Motor neuron (in vitro differentiated cells): Measurements from ENCODE around the gene C1orf21. TPM values are rescaled to one million over a fixed set of nuclear protein-coding genes. Genes with fewer than 3 reads are reported as not detected.

Source experiments
- ATAC-seq, 8 experiments: fragments of 200-7000 bp; cut with Tn5 transposase; replicated peaks in 6 of 8; 2 replicates each; pipeline ENCODE4 v1.8.0; 2021; ENCODE audit warnings: mild to moderate bottlenecking in 8 of 8, moderate library complexity in 8 of 8
- H3K27ac ChIP-seq, 2 donors: fragments of 250-450 bp; sonication (Bioruptor Pico); 2 replicates each; pipeline ENCODE4 v1.9.0; 2021; ENCODE audit warnings: antibody characterized with exemption in 2 of 2, mild to moderate bottlenecking in 2 of 2, moderate library complexity in 1 of 2
- H3K4me1 ChIP-seq, 2 donors: fragments of 250-450 bp; sonication (Bioruptor Pico); replicated peaks in 1 of 2; 2 replicates each; pipeline ENCODE4 v1.6.1; 2021; ENCODE audit warnings: antibody characterized with exemption in 2 of 2, mild to moderate bottlenecking in 2 of 2, moderate library complexity in 1 of 2
- H3K4me3 ChIP-seq, 5 donors: fragments of 250-450 bp; sonication (Bioruptor Pico); 2 replicates each; pipeline ENCODE4 v1.9.0; 2021; ENCODE audit warnings: antibody characterized with exemption in 5 of 5, mild to moderate bottlenecking in 5 of 5, moderate library complexity in 4 of 5
- WGBS, 10 experiments: fragments of 450-650 bp; shearing (Covaris generic); methylation state at CpG; one replicate each; pipeline ENCODE4 v1.0.0; 2022; 5-methylcytosine and 5-hydroxymethylcytosine counted together
- in situ Hi-C, 9 experiments: fragments of 400-800 bp; cut with MboI; loops; one replicate each; pipeline ENCODE4 v1.15.0; 2021; ENCODE audit warnings: low sequenced_read_pairs in 9 of 9, low pct_unique_long_range_greater_than_20kb in 2 of 9; ENCODE audit not compliant: unreplicated experiment in 9 of 9
- total RNA-seq, 8 experiments: library from RNA; unstranded; fragments of 300-600 nt; gene quantifications; 2 replicates each; pipeline versions ENCODE4 v1.2.3 to v1.2.4, GENCODE V29; 2022

C1orf21 gene
- total RNA-seq, 8 experiments from 2014 or later: 0.49 to 43.9 (median 17.9) TPM

- 0 to 11% (median 0%) methylated on average over 1 to 7 of the region's 7 CpGs; no CpG with 5 or more reads in 2 of the 10 experiments for WGBS, 10 experiments
- peak in 2 of 8 experiments; percentile 11 to 16 for ATAC-seq
- Histone ChIP-seq H3K27ac (no peak overlapping the region), H3K4me1 (peaks cover 25 to 36% of the 10 kb centered on the region in 2 donors), H3K4me3 (peak overlapping the region; percentile 46 to 78 (median 53))
- in situ Hi-C loops: loop anchor here in 1 of 9 experiments (25.0 kb wide), 1 partner anchor 299 kb away; no protein-coding TSS in a partner anchor
Measured at GRCh38 chr1:184388319-184388889, 1.6 kb downstream of the C1orf21 start.

- 31 to 92% (median 34%) methylated on average over 1 to 4 of the region's 5 CpGs; no CpG with 5 or more reads in 3 of the 10 experiments for WGBS, 10 experiments
- Histone ChIP-seq H3K27ac (no peak overlapping the region), H3K4me1 (peaks cover 25 to 36% of the 10 kb centered on the region in 2 donors), H3K4me3 (peak overlapping the region; percentile 46 to 78 (median 53))
- in situ Hi-C loops: loop anchor here in 1 of 9 experiments (25.0 kb wide), 1 partner anchor 298 kb away; no protein-coding TSS in a partner anchor
- no peak for ATAC-seq
Measured at GRCh38 chr1:184388971-184389370, 2.1 kb downstream of the C1orf21 start.

GRCh38 chr1:184389446-184389845 lies 2.6 kb downstream of the C1orf21 start:
- in situ Hi-C loops: loop anchor here in 1 of 9 experiments (25.0 kb wide), 1 partner anchor 298 kb away; no protein-coding TSS in a partner anchor
- Histone ChIP-seq H3K27ac (no peak overlapping the region), H3K4me1 (peaks cover 25 to 36% of the 10 kb centered on the region in 2 donors), H3K4me3 (peak overlapping the region; percentile 46 to 78 (median 53))
- no peak for ATAC-seq
- WGBS, 10 experiments: 0 to 100% (median 50%) methylated on average over 1 to 2 of the region's 2 CpGs; no CpG with 5 or more reads in 2 of the 10 experiments

GRCh38 chr1:184390889-184391288 lies 4.1 kb downstream of the C1orf21 start:
- 33 to 100% (median 89%) methylated on average over 1 to 2 of the region's 2 CpGs for WGBS, 10 experiments
- no peak overlapping the region for H3K4me3 ChIP-seq
- H3K27ac ChIP-seq: no peak overlapping the region
- peaks cover 19 to 30% of the 10 kb centered on the region in 2 donors for H3K4me1 ChIP-seq
- no peak for ATAC-seq
- in situ Hi-C loops: loop anchor here in 1 of 9 experiments (25.0 kb wide), 1 partner anchor 296 kb away; no protein-coding TSS in a partner anchor

GRCh38 chr1:184392067-184392466 lies 5.2 kb downstream of the C1orf21 start:
- H3K27ac ChIP-seq: no peak overlapping the region
- H3K4me3 ChIP-seq: no peak overlapping the region
- in situ Hi-C loops: loop anchor here in 1 of 9 experiments (25.0 kb wide), 1 partner anchor 295 kb away; no protein-coding TSS in a partner anchor
- ATAC-seq: no peak
- 52 to 100% (median 90%) methylated on average over 2 to 6 of the region's 6 CpGs; no CpG with 5 or more reads in 3 of the 10 experiments for WGBS, 10 experiments
- H3K4me1 ChIP-seq: peaks cover 19 to 30% of the 10 kb centered on the region in 2 donors

GRCh38 chr1:184392779-184393522 lies 6.1 kb downstream of the C1orf21 start:
- peaks cover 19 to 30% of the 10 kb centered on the region in 2 donors for H3K4me1 ChIP-seq
- H3K4me3 ChIP-seq: no peak overlapping the region
- in situ Hi-C loops: loop anchor here in 1 of 9 experiments (25.0 kb wide), 1 partner anchor 294 kb away; no protein-coding TSS in a partner anchor
- WGBS, 10 experiments: 50 to 100% (median 92%) methylated on average over 1 to 5 of the region's 5 CpGs; no CpG with 5 or more reads in 3 of the 10 experiments
- ATAC-seq: no peak
- no peak overlapping the region for H3K27ac ChIP-seq

- in situ Hi-C loops: loop anchor here in 1 of 9 experiments (25.0 kb wide), 1 partner anchor 293 kb away; no protein-coding TSS in a partner anchor
- peaks cover 16 to 26% of the 10 kb centered on the region in 2 donors for H3K4me1 ChIP-seq
- ATAC-seq: no peak
- H3K4me3 ChIP-seq: no peak overlapping the region
- H3K27ac ChIP-seq: no peak overlapping the region
Measured at GRCh38 chr1:184393962-184394361, 7.1 kb downstream of the C1orf21 start.

GRCh38 chr1:184395370-184395769 lies 8.5 kb downstream of the C1orf21 start:
- WGBS, 10 experiments: 69 to 100% (median 85%) methylated on average over 1 to 2 of the region's 2 CpGs; no CpG with 5 or more reads in 2 of the 10 experiments
- ATAC-seq: no peak
- no peak overlapping the region for H3K4me3 ChIP-seq
- H3K27ac ChIP-seq: no peak overlapping the region
- peaks cover 3 to 13% of the 10 kb centered on the region in 2 donors for H3K4me1 ChIP-seq
- in situ Hi-C loops: loop anchor here in 1 of 9 experiments (25.0 kb wide), 1 partner anchor 292 kb away; no protein-coding TSS in a partner anchor

- 41 to 100% (median 79%) methylated on average over 1 to 2 of the region's 2 CpGs; no CpG with 5 or more reads in 1 of the 10 experiments for WGBS, 10 experiments
- no peak for ATAC-seq
- Histone ChIP-seq H3K4me3 (no peak overlapping the region), H3K27ac (no peak overlapping the region), H3K4me1 (peaks cover 2 to 8% of the 10 kb centered on the region in 2 donors)
- in situ Hi-C loops: loop anchor here in 1 of 9 experiments (25.0 kb wide), 1 partner anchor 291 kb away; no protein-coding TSS in a partner anchor
Measured at GRCh38 chr1:184395937-184396480, 9.2 kb downstream of the C1orf21 start.

GRCh38 chr1:184399192-184399847 lies 12.5 kb downstream of the C1orf21 start:
- peak in 4 of 8 experiments; percentile 25 to 43 (median 32) for ATAC-seq
- Histone ChIP-seq H3K27ac (no peak overlapping the region), H3K4me3 (no peak overlapping the region), H3K4me1 (peaks cover 0 to 2% of the 10 kb centered on the region in 2 donors)
- in situ Hi-C loops: loop anchor here in 1 of 9 experiments (25.0 kb wide), 1 partner anchor 288 kb away; no protein-coding TSS in a partner anchor
- 22 to 89% (median 59%) methylated on average over 1 to 5 of the region's 5 CpGs; no CpG with 5 or more reads in 1 of the 10 experiments for WGBS, 10 experiments

- no peak overlapping the region for H3K27ac ChIP-seq
- peak in 2 of 8 experiments; percentile 6 to 40 for ATAC-seq
- H3K4me1 ChIP-seq: peaks cover 19 to 25% of the 10 kb centered on the region in 2 donors
- no peak overlapping the region for H3K4me3 ChIP-seq
- WGBS, 10 experiments: 40 to 100% (median 99%) methylated on average over 1 to 3 of the region's 3 CpGs
- in situ Hi-C loops: no loop called here
Measured at GRCh38 chr1:184403961-184404726, 17.3 kb downstream of the C1orf21 start.

GRCh38 chr1:184404727-184405027 lies 17.8 kb downstream of the C1orf21 start:
- Histone ChIP-seq H3K4me1 (peaks cover 25% of the 10 kb centered on the region in 2 donors), H3K4me3 (no peak overlapping the region), H3K27ac (no peak overlapping the region)
- 31 to 93% (median 70%) methylated on average over 2 of the region's 2 CpGs; no CpG with 5 or more reads in 3 of the 10 experiments for WGBS, 10 experiments
- in situ Hi-C loops: no loop called here
- peak in 2 of 8 experiments; percentile 15 to 54 for ATAC-seq
